Neuronal stem cell (in vitro differentiated cells): ENCODE data around the gene FRMD4B.

Experiments used
- DNase-seq: peaks from one replicate; pipeline ENCODE4 v3.0.0-alpha.2; 2013; ENCODE audit warnings: low spot score
- H2AFZ ChIP-seq: one replicate; pipeline ENCODE4 v1.6.1; 2013; ENCODE audit warnings: mild to moderate bottlenecking, low read length, inconsistent platforms
- H2AK5ac ChIP-seq: 2 replicates; pipeline ENCODE4 v1.6.1; 2013; ENCODE audit warnings: low read depth, mild to moderate bottlenecking, inconsistent platforms, low read length, moderate library complexity, mixed read lengths
- H2BK120ac ChIP-seq: 2 replicates; pipeline ENCODE4 v1.6.1; 2013; ENCODE audit warnings: low read depth, mild to moderate bottlenecking, inconsistent platforms, low read length, moderate library complexity, mixed read lengths
- H2BK12ac ChIP-seq: one replicate; pipeline ENCODE4 v1.6.1; 2013; ENCODE audit warnings: low read length, inconsistent platforms
- H2BK15ac ChIP-seq: 2 replicates; pipeline ENCODE4 v1.6.1; 2013; ENCODE audit warnings: mild to moderate bottlenecking, low read length, inconsistent platforms, mixed read lengths
- H2BK5ac ChIP-seq: one replicate; pipeline ENCODE4 v1.6.1; 2013; ENCODE audit warnings: inconsistent platforms, mild to moderate bottlenecking, low read length, moderate library complexity
- H3K14ac ChIP-seq: one replicate; pipeline ENCODE4 v1.6.1; 2013; ENCODE audit warnings: low read length, inconsistent platforms
- H3K18ac ChIP-seq: 2 replicates; pipeline ENCODE4 v1.6.1; 2013; ENCODE audit warnings: low read length, inconsistent platforms
- H3K23ac ChIP-seq: 2 replicates; pipeline ENCODE4 v1.6.1; 2013; ENCODE audit warnings: low read depth, mild to moderate bottlenecking, mixed read lengths, low read length, inconsistent platforms; ENCODE audit not compliant: poor library complexity
- H3K27ac ChIP-seq: replicated peaks from 3 replicates; pipeline ENCODE4 v1.5.1; 2013; ENCODE audit warnings: low read length, inconsistent platforms
- H3K27me3 ChIP-seq, 3 experiments: 2 replicates each; pipeline ENCODE4 v1.6.1; 2013; ENCODE audit warnings: low read length in 3 of 3, mild to moderate bottlenecking in 2 of 3, inconsistent platforms in 1 of 3, low read depth in 1 of 3, mixed read lengths in 1 of 3, moderate library complexity in 1 of 3; ENCODE audit not compliant: control insufficient read depth in 3 of 3, insufficient read depth in 3 of 3
- H3K36me3 ChIP-seq, 2 donors: replicated peaks in 1 of 2; 2 replicates each; pipeline ENCODE4 v1.6.1; 2013; ENCODE audit warnings: low read length in 2 of 2; ENCODE audit not compliant: control insufficient read depth in 2 of 2, insufficient read depth in 2 of 2
- H3K4ac ChIP-seq: 2 replicates; pipeline ENCODE4 v1.6.1; 2013; ENCODE audit warnings: inconsistent platforms, mild to moderate bottlenecking, low read length, moderate library complexity
- H3K4me1 ChIP-seq, 2 donors: 1 replicate in 1 of 2; 2 replicates in 1 of 2; pipeline ENCODE4 v1.6.1; 2013; ENCODE audit warnings: low read length in 2 of 2, low read depth in 1 of 2; ENCODE audit not compliant: control insufficient read depth in 2 of 2, insufficient read depth in 1 of 2
- H3K4me2 ChIP-seq: one replicate; pipeline ENCODE4 v1.6.1; 2013; ENCODE audit warnings: mild to moderate bottlenecking, low read length, inconsistent platforms; ENCODE audit not compliant: insufficient read depth, poor library complexity, severe bottlenecking
- H3K4me3 ChIP-seq, 2 donors: 2 replicates each; pipeline ENCODE4 v1.5.1; 2013; ENCODE audit warnings: low read length in 2 of 2, mild to moderate bottlenecking in 2 of 2, inconsistent platforms in 1 of 2, moderate library complexity in 1 of 2
- H3K79me1 ChIP-seq: one replicate; pipeline ENCODE4 v1.6.1; 2013; ENCODE audit warnings: low read depth, mild to moderate bottlenecking, inconsistent platforms, low read length, moderate library complexity
- H3K9ac ChIP-seq: one replicate; pipeline ENCODE4 v1.6.1; 2013; ENCODE audit warnings: mild to moderate bottlenecking, low read depth, low read length, inconsistent platforms; ENCODE audit not compliant: poor library complexity
- H3K9me3 ChIP-seq, 2 donors: replicated peaks in 1 of 2; 2 replicates each; pipeline versions ENCODE3 to v1.6.1; 2013; ENCODE audit warnings: low read length in 2 of 2, mild to moderate bottlenecking in 2 of 2, inconsistent platforms in 1 of 2, low read depth in 1 of 2, mixed read lengths in 1 of 2, moderate library complexity in 1 of 2; ENCODE audit not compliant: control insufficient read depth in 2 of 2, insufficient read depth in 1 of 2
- H4K8ac ChIP-seq: one replicate; pipeline ENCODE4 v1.6.1; 2013; ENCODE audit warnings: low read depth, mild to moderate bottlenecking, inconsistent platforms, low read length, moderate library complexity
- H4K91ac ChIP-seq: one replicate; pipeline ENCODE4 v1.6.1; 2013; ENCODE audit warnings: low read length, low read depth, mild to moderate bottlenecking, inconsistent platforms; ENCODE audit not compliant: poor library complexity
- WGBS, 2 donors: extraction: QIAGEN DNeasy Blood & Tissue Kit; methylation state at CpG; one replicate each; pipeline ENCODE4 v1.1.7; 2013; ENCODE audit warnings: missing lambda C conversion rate in 2 of 2, mixed read lengths in 1 of 2; ENCODE audit not compliant: insufficient read length in 2 of 2, insufficient replicate concordance in 1 of 2; ENCODE audit errors: extremely low coverage in 2 of 2; 5-methylcytosine and 5-hydroxymethylcytosine counted together

FRMD4B gene

GRCh38 chr3:69384326-69384725 lies 1.6 kb downstream of the FRMD4B start:
- no CpG with 5 or more reads among the region's 1 CpG for whole genome bisulfite sequencing, 2 donors
- Histone ChIP-seq H3K27ac (no peak overlapping the region), H3K27me3 (peaks cover 0 to 66% (median 13%) of the 10 kb centered on the region in 3 experiments)

DNA sequence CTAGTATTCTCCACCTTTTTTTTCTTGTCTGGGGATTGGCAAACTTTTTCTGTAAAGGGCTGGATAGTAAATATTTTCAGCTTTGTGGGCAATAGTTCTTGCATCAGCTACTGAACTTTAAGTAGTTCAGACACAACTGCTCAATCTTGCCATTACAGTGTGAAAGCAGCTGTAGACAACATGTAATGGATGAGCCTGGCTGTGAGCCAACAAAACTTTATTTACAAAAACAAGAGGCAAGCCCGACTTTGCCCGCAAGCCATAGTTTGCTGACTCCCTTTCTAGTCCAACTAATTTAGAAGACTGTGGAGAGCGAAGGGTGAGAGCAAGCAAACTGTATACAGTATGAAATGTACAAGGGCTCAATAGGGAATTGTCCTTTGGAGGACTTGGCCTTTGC lies 6.2 kb downstream of the FRMD4B start:
- WGBS, 2 donors, result no CpG with 5 or more reads among the region's 3 CpGs
- H3K18ac ChIP-seq, result no peak overlapping the region

More at GRCh38 chr3:69384326-69384725, 1.6 kb downstream of the FRMD4B start:
- Histone ChIP-seq H3K23ac (no peak overlapping the region), H2BK12ac (no peak overlapping the region), H3K4me2 (no peak overlapping the region), H2AK5ac (no peak overlapping the region), H3K36me3 (no peaks in the 10 kb centered on the region), H3K14ac (no peak overlapping the region), H3K4me1 (peaks cover 4 to 7% of the 10 kb centered on the region in 2 donors), H4K91ac (no peak overlapping the region), H3K9me3 (no peaks in the 10 kb centered on the region), H3K4me3 (no peak overlapping the region), H2BK120ac (no peak overlapping the region), H2AFZ (no peak overlapping the region), H2BK15ac (no peak overlapping the region), H3K79me1 (peaks cover 3% of the 10 kb centered on the region), H3K9ac (no peak overlapping the region), H4K8ac (no peak overlapping the region), H3K18ac (no peak overlapping the region), H3K4ac (no peak overlapping the region), H2BK5ac (no peak overlapping the region)
- no peak for DNase-seq

DNA sequence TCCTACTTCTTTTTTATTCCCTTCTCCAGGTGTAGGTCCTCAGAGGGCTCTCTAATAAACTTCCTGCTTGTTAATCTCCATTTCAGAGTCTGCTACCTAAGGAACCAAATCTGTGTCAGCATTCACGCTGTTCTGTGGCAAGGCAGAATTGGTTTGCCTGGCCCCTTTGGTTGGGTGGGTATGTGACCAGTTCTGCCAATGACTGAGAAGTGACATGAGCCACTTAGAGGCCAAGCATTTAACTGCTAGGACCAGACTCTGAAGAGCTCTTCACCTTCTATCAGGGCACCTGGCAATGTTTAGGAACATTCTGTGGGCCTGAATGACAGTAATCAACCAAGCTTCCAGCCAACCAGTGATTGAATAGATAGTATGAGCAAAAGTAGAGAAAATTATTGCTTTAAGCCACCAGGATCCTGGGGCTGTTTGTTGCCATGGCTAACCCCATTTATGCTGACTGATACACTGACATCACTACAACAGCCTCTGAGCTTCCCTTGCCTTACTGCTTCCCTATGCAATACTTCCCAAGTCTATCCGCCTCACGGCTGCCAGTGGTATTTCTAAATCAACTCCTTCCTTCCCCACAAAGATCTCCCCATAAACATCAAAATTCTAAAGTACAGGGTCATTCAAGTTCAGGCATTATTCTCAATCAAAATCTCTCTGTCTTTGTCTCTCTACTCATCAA lies 7.6 kb downstream of the FRMD4B start:
- H2BK5ac ChIP-seq, result no peak overlapping the region

More for the DNA sequence above, 6.2 kb downstream of the FRMD4B start:
- H3K4me3 ChIP-seq, result no peak overlapping the region
- H2AK5ac ChIP-seq, result no peak overlapping the region
- no peak for DNase-seq
- H2AFZ ChIP-seq, result no peak overlapping the region
- H3K27ac ChIP-seq, result no peak overlapping the region
- no peak overlapping the region for H2BK120ac ChIP-seq
- no peaks in the 10 kb centered on the region for H3K4me1 ChIP-seq
- H2BK5ac ChIP-seq, result no peak overlapping the region
- no peak overlapping the region for H3K9ac ChIP-seq
- H3K36me3 ChIP-seq, result no peaks in the 10 kb centered on the region
- H3K79me1 ChIP-seq, result no peaks in the 10 kb centered on the region
- peaks cover 0 to 26% (median 0%) of the 10 kb centered on the region in 3 experiments for H3K27me3 ChIP-seq
- no peak overlapping the region for H3K4ac ChIP-seq
- no peak overlapping the region for H4K91ac ChIP-seq
- H3K14ac ChIP-seq, result no peak overlapping the region
- H3K9me3 ChIP-seq, result no peaks in the 10 kb centered on the region
- H2BK12ac ChIP-seq, result no peak overlapping the region
- no peak overlapping the region for H2BK15ac ChIP-seq
- no peak overlapping the region for H3K4me2 ChIP-seq
- H3K23ac ChIP-seq, result no peak overlapping the region
- no peak overlapping the region for H4K8ac ChIP-seq

GRCh38 chr3:69377262-69377661 lies 8.6 kb downstream of the FRMD4B start:
- Histone ChIP-seq H3K4me3 (no peak overlapping the region), H3K4me1 (no peaks in the 10 kb centered on the region), H2AFZ (no peak overlapping the region), H2AK5ac (no peak overlapping the region), H4K8ac (no peak overlapping the region), H2BK5ac (no peak overlapping the region), H3K14ac (no peak overlapping the region), H3K36me3 (no peaks in the 10 kb centered on the region), H2BK12ac (no peak overlapping the region), H3K23ac (no peak overlapping the region), H2BK120ac (no peak overlapping the region), H2BK15ac (no peak overlapping the region), H3K27ac (no peak overlapping the region), H3K18ac (no peak overlapping the region), H3K4ac (no peak overlapping the region), H3K79me1 (no peaks in the 10 kb centered on the region), H3K9me3 (no peaks in the 10 kb centered on the region), H3K27me3 (peaks cover 0 to 8% (median 0%) of the 10 kb centered on the region in 3 experiments), H3K4me2 (no peak overlapping the region), H3K9ac (no peak overlapping the region), H4K91ac (no peak overlapping the region)
- WGBS, 2 donors, result no CpG with 5 or more reads among the region's 3 CpGs
- DNase-seq, result no peak

More for the DNA sequence above, 7.6 kb downstream of the FRMD4B start:
- H2BK120ac ChIP-seq, result no peak overlapping the region
- no peak overlapping the region for H2AFZ ChIP-seq
- DNase-seq, result no peak
- H3K4ac ChIP-seq, result no peak overlapping the region
- H3K9me3 ChIP-seq, result no peaks in the 10 kb centered on the region
- H3K9ac ChIP-seq, result no peak overlapping the region
- no peaks in the 10 kb centered on the region for H3K4me1 ChIP-seq
- H4K8ac ChIP-seq, result no peak overlapping the region
- no peak overlapping the region for H3K27ac ChIP-seq
- H2BK12ac ChIP-seq, result no peak overlapping the region
- H2AK5ac ChIP-seq, result no peak overlapping the region
- H3K36me3 ChIP-seq, result no peaks in the 10 kb centered on the region
- H3K79me1 ChIP-seq, result no peaks in the 10 kb centered on the region
- no peak overlapping the region for H3K23ac ChIP-seq
- H3K4me2 ChIP-seq, result no peak overlapping the region
- H3K18ac ChIP-seq, result no peak overlapping the region
- no peak overlapping the region for H4K91ac ChIP-seq
- no peak overlapping the region for H3K14ac ChIP-seq
- no peak overlapping the region for H3K4me3 ChIP-seq
- WGBS, 2 donors, result no CpG with 5 or more reads among the region's 3 CpGs
- H3K27me3 ChIP-seq, result peaks cover 0 to 13% (median 0%) of the 10 kb centered on the region in 3 experiments
- H2BK15ac ChIP-seq, result no peak overlapping the region
